H1 (cell line): ENCODE measurements around the gene TBC1D10A. TPM values are rescaled to one million over a fixed set of nuclear protein-coding genes. Genes with fewer than 3 reads are reported as not detected.

Experiments
- CTCF ChIA-PET: fragments of 300-600 bp; sonication (Branson Sonifier 250); formaldehyde crosslinking; loops from one replicate; lab custom pipeline; 2021; ENCODE audit not compliant: partially characterized antibody; lab: Charles Lee
- POLR2A ChIA-PET: fragments of 300-600 bp; sonication (Branson Sonifier 250); formaldehyde crosslinking; loops from one replicate; lab custom pipeline; 2021; ENCODE audit warnings: inconsistent platforms; ENCODE audit not compliant: partially characterized antibody; lab: Charles Lee
- DNase-seq, 2 experiments: peaks; one replicate each; pipeline versions ENCODE4 v3.0.0 to v3.0.0-alpha.2; 2010 to 2022; ENCODE audit warnings: low spot score in 2 of 2, low read depth in 1 of 2, mixed read lengths in 1 of 2
- FAIRE-seq: peaks from 2 replicates; lab custom pipeline; 2011; peaks lifted over from hg19 to GRCh38; lab: Jason Lieb, UNC
- H2AFZ ChIP-seq: 2 replicates; pipeline ENCODE4 v1.8.1; 2012; ENCODE audit warnings: low read length, inconsistent platforms
- H2AK5ac ChIP-seq: 2 replicates; pipeline ENCODE4 v1.6.1; 2013; ENCODE audit warnings: low read depth, low read length
- H2BK120ac ChIP-seq: replicated peaks from 2 replicates; pipeline ENCODE3; 2013; ENCODE audit warnings: low read depth, low read length, inconsistent platforms
- H2BK12ac ChIP-seq: 2 replicates; pipeline ENCODE4 v1.6.1; 2013; ENCODE audit warnings: low read depth, low read length
- H2BK15ac ChIP-seq: 2 replicates; pipeline ENCODE4 v1.6.1; 2013; ENCODE audit warnings: low read length
- H2BK20ac ChIP-seq: 2 replicates; pipeline ENCODE4 v1.6.1; 2013; ENCODE audit warnings: low read length
- H2BK5ac ChIP-seq: 2 replicates; pipeline ENCODE4 v1.6.1; 2013; ENCODE audit warnings: low read depth, low read length
- H3K14ac ChIP-seq: 2 replicates; pipeline ENCODE4 v1.6.1; 2013; ENCODE audit warnings: inconsistent platforms; ENCODE audit not compliant: insufficient read length
- H3K18ac ChIP-seq: 2 replicates; pipeline ENCODE4 v1.6.1; 2013; ENCODE audit warnings: low read length; ENCODE audit errors: extremely low read depth
- H3K23ac ChIP-seq: 2 replicates; pipeline ENCODE4 v1.6.1; 2013; ENCODE audit warnings: inconsistent platforms; ENCODE audit not compliant: insufficient read length
- H3K23me2 ChIP-seq: 2 replicates; pipeline ENCODE4 v1.6.1; 2013; ENCODE audit warnings: low read depth, low read length
- H3K27ac ChIP-seq: 2 replicates; pipeline ENCODE4 v1.6.1; 2011; ENCODE audit warnings: low read depth, low read length, inconsistent platforms
- H3K27me3 ChIP-seq, 4 experiments: replicated peaks in 1 of 4; 1 replicate in 1 of 4; 2 replicates in 3 of 4; pipeline versions ENCODE4 v1.6.1 to v1.8.1; 2011 to 2013; ENCODE audit warnings: low read length in 3 of 4, mild to moderate bottlenecking in 3 of 4, inconsistent platforms in 2 of 4, mixed read lengths in 2 of 4, moderate library complexity in 1 of 4; ENCODE audit not compliant: control insufficient read depth in 3 of 4, insufficient read depth in 3 of 4; ENCODE audit errors: extremely low read depth in 1 of 4
- H3K36me3 ChIP-seq, 4 experiments: 2 replicates each; pipeline versions ENCODE4 v1.6.1 to v1.8.1; 2011 to 2013; ENCODE audit warnings: mild to moderate bottlenecking in 4 of 4, low read length in 3 of 4, moderate library complexity in 2 of 4, control low read depth in 1 of 4, inconsistent platforms in 1 of 4; ENCODE audit not compliant: insufficient read depth in 4 of 4, control insufficient read depth in 2 of 4
- H3K4ac ChIP-seq: replicated peaks from 2 replicates; pipeline ENCODE3; 2013; ENCODE audit warnings: low read length, low read depth, mixed read lengths, inconsistent platforms; ENCODE audit not compliant: insufficient read length
- H3K4me1 ChIP-seq, 4 experiments: replicated peaks in 1 of 4; 1 replicate in 1 of 4; 2 replicates in 3 of 4; pipeline versions ENCODE4 v1.6.1 to v1.8.1; 2011 to 2013; ENCODE audit warnings: low read length in 3 of 4, inconsistent platforms in 2 of 4, mixed read lengths in 1 of 4; ENCODE audit not compliant: insufficient read depth in 4 of 4, control insufficient read depth in 3 of 4
- H3K4me2 ChIP-seq, 2 experiments: 2 replicates each; pipeline versions ENCODE4 v1.6.1 to v1.8.1; 2011 to 2013; ENCODE audit warnings: low read depth in 2 of 2, low read length in 2 of 2, control low read depth in 1 of 2, inconsistent platforms in 1 of 2, mild to moderate bottlenecking in 1 of 2; ENCODE audit not compliant: insufficient read depth in 1 of 2
- H3K4me3 ChIP-seq, 4 experiments: fragments of 200-600, 300-600 bp in 1 of 4; sonication (generic), shearing (Covaris generic), sonication (Bioruptor Twin) in 1 of 4; 2 replicates each; pipeline versions ENCODE4 v1.5.1 to v1.8.1; 2011 to 2016; ENCODE audit warnings: low read length in 4 of 4, low read depth in 3 of 4, control low read depth in 2 of 4, inconsistent platforms in 2 of 4, mild to moderate bottlenecking in 2 of 4, mixed read lengths in 1 of 4, moderate library complexity in 1 of 4; ENCODE audit not compliant: insufficient read depth in 2 of 4; ENCODE audit errors: extremely low read depth in 1 of 4
- H3K56ac ChIP-seq: replicated peaks from 2 replicates; pipeline ENCODE3; 2013; ENCODE audit warnings: low read depth, mild to moderate bottlenecking, mixed read lengths, low read length, inconsistent platforms; ENCODE audit not compliant: insufficient read length
- H3K79me1 ChIP-seq: 2 replicates; pipeline ENCODE4 v1.6.1; 2013; ENCODE audit warnings: low read depth, low read length, control low read depth
- H3K79me2 ChIP-seq, 2 experiments: 2 replicates each; pipeline versions ENCODE4 v1.6.1 to v1.8.1; 2012 to 2013; ENCODE audit warnings: low read length in 2 of 2, mild to moderate bottlenecking in 2 of 2, inconsistent platforms in 1 of 2; ENCODE audit not compliant: insufficient read depth in 2 of 2, control insufficient read depth in 1 of 2
- H3K9ac ChIP-seq, 4 experiments: replicated peaks in 1 of 4; 1 replicate in 1 of 4; 2 replicates in 3 of 4; pipeline versions ENCODE4 v1.6.1 to v1.8.1; 2011 to 2013; ENCODE audit warnings: low read depth in 3 of 4, low read length in 3 of 4, control low read depth in 2 of 4, mild to moderate bottlenecking in 2 of 4, moderate library complexity in 2 of 4, inconsistent platforms in 1 of 4; ENCODE audit errors: extremely low read depth in 1 of 4
- H3K9me3 ChIP-seq, 2 experiments: 2 replicates each; pipeline versions ENCODE4 v1.6.1 to v1.8.1; 2012 to 2013; ENCODE audit warnings: mild to moderate bottlenecking in 2 of 2, moderate library complexity in 2 of 2, control low read depth in 1 of 2, inconsistent platforms in 1 of 2, low read depth in 1 of 2, low read length in 1 of 2, mixed read lengths in 1 of 2; ENCODE audit not compliant: insufficient read depth in 2 of 2
- H4K20me1 ChIP-seq, 2 experiments: replicated peaks in 1 of 2; 2 replicates each; pipeline versions ENCODE3 to v1.8.1; 2011 to 2013; ENCODE audit warnings: inconsistent platforms in 2 of 2, low read length in 2 of 2, mild to moderate bottlenecking in 1 of 2; ENCODE audit not compliant: insufficient read depth in 2 of 2, control insufficient read depth in 1 of 2
- H4K5ac ChIP-seq: 2 replicates; pipeline ENCODE4 v1.6.1; 2013; ENCODE audit warnings: low read length, low read depth, mixed read lengths, inconsistent platforms; ENCODE audit not compliant: insufficient read length
- H4K8ac ChIP-seq: 2 replicates; pipeline ENCODE4 v1.8.0; 2013; ENCODE audit warnings: mild to moderate bottlenecking, moderate library complexity, low read length, inconsistent platforms; ENCODE audit not compliant: insufficient read depth; ENCODE audit errors: extremely low read depth
- H4K91ac ChIP-seq: replicated peaks from 2 replicates; pipeline ENCODE3; 2013; ENCODE audit warnings: low read length, mixed read lengths, inconsistent platforms; ENCODE audit not compliant: insufficient read length
- ATF3 ChIP-seq: IDR thresholded peaks from 2 replicates; pipeline ENCODE4 v1.6.1; 2011; ENCODE audit warnings: low read depth, mild to moderate bottlenecking, low read length; ENCODE audit not compliant: insufficient read depth
- BCL11A ChIP-seq, 2 experiments: IDR thresholded peaks; one replicate each; pipeline ENCODE4 v1.6.1; 2011; ENCODE audit warnings: low read depth in 2 of 2, low read length in 2 of 2, mild to moderate bottlenecking in 2 of 2
- EZH2 ChIP-seq: fragments of 200-600 bp; sonication (generic); IDR thresholded peaks from 2 replicates; pipeline ENCODE4 v1.7.1; 2012; ENCODE audit warnings: low read depth, mild to moderate bottlenecking, moderate library complexity, low read length, inconsistent platforms; ENCODE audit not compliant: severe bottlenecking
- FOSL1 ChIP-seq: IDR thresholded peaks from 2 replicates; pipeline ENCODE4 v1.6.1; 2011; ENCODE audit warnings: mild to moderate bottlenecking, low read depth, low read length, moderate library complexity; ENCODE audit not compliant: insufficient read depth
- KDM4A ChIP-seq: IDR thresholded peaks from one replicate; pipeline ENCODE4 v1.7.1; 2012; ENCODE audit warnings: low read depth, mild to moderate bottlenecking, moderate library complexity, low read length, inconsistent platforms; ENCODE audit not compliant: severe bottlenecking
- NANOG ChIP-seq: IDR thresholded peaks from 2 replicates; pipeline ENCODE4 v1.6.1; 2011; ENCODE audit warnings: low read length, low read depth, mild to moderate bottlenecking, inconsistent platforms; ENCODE audit not compliant: insufficient read depth, poor library complexity, severe bottlenecking
- POLR2A ChIP-seq, 2 experiments: IDR thresholded peaks; 1 replicate in 1 of 2; 2 replicates in 1 of 2; pipeline ENCODE4 v1.6.1; 2011; ENCODE audit warnings: low read depth in 2 of 2, low read length in 2 of 2, mild to moderate bottlenecking in 2 of 2; ENCODE audit errors: control extremely low read depth in 1 of 2
- RXRA ChIP-seq: IDR thresholded peaks from 2 replicates; pipeline ENCODE4 v1.6.1; 2011; ENCODE audit warnings: low read depth, mild to moderate bottlenecking, low read length, moderate library complexity; ENCODE audit not compliant: insufficient read depth
- SAP30 ChIP-seq: fragments of 300-600 bp; sonication (generic); IDR thresholded peaks from 2 replicates; pipeline ENCODE4 v1.7.1; 2012; ENCODE audit warnings: low read length, moderate library complexity, mild to moderate bottlenecking, inconsistent platforms; ENCODE audit not compliant: insufficient read depth, insufficient replicate concordance
- SIRT6 ChIP-seq: IDR thresholded peaks from one replicate; pipeline ENCODE4 v1.7.1; 2012; ENCODE audit warnings: low read length, inconsistent platforms
- SP1 ChIP-seq: IDR thresholded peaks from 2 replicates; pipeline ENCODE4 v1.6.1; 2011; ENCODE audit warnings: low read depth, low read length
- WGBS, 2 experiments: shearing (Covaris generic) in 1 of 2; methylation state at CpG; one replicate each; pipeline versions ENCODE4 v1.1.6 to v1.1.7; 2013 to 2015; ENCODE audit warnings: low lambda C conversion rate in 2 of 2, mixed read lengths in 2 of 2, inconsistent platforms in 1 of 2, low coverage in 1 of 2, missing lambda C conversion rate in 1 of 2; ENCODE audit not compliant: insufficient replicate concordance in 2 of 2, insufficient coverage in 1 of 2, insufficient read length in 1 of 2; ENCODE audit errors: extremely low coverage in 1 of 2, missing lambda C conversion rate in 1 of 2; 5-methylcytosine and 5-hydroxymethylcytosine counted together
- polyA plus RNA-seq, 7 experiments: library from polyadenylated mRNA; depleted of rRNA in 3 of 7; stranded (reverse) in 5 of 7; unstranded in 2 of 7; fragments of >200 nt in 5 of 7; fragments of 200-250 nt in 2 of 7; gene quantifications; 1 replicate in 5 of 7; 2 replicates in 1 of 7; 4 replicates in 1 of 7; pipeline versions ENCODE4 v1.2.1 to v1.2.3, GENCODE V29; 2011 to 2013; ENCODE audit warnings: missing spikeins in 2 of 7, mixed read lengths in 2 of 7
- total RNA-seq: library from RNA; stranded (reverse); fragmentation: NEBNext Ultra II Directional; extraction: Animal tissue kit (Norgen Biotek cat#: 25700); gene quantifications from 2 replicates; pipeline ENCODE4 v1.2.1, GENCODE V29; 2021

TBC1D10A gene
- total and polyA plus RNA-seq, 2 of the 8 experiments (the other 6 are each of a cell fraction or from before 2014, with no cell fraction given): 5.4 to 7.0 TPM

- H3K79me1 ChIP-seq: no peaks in the 10 kb centered on the region; the same call in 1 of the 2 replicates
- no peaks in the 10 kb centered on the region for H3K4me1 ChIP-seq
- H3K4me2 ChIP-seq: no peak overlapping the region
- TF ChIP-seq NANOG (no peak), SIRT6 (no peak), POLR2A (IDR thresholded peaks at IDR 0.05; ENCODE audit: control extremely low read depth in 1 of 2, low read depth in 2 of 2, low read length in 2 of 2) (no peak), ATF3 (no peak), SP1 (no peak), RXRA (no peak), KDM4A (no peak), EZH2 (no peak), BCL11A (IDR thresholded peaks at IDR 0.05; ENCODE audit: low read depth in 2 of 2, low read length in 2 of 2) (no peak), SAP30 (no peak), FOSL1 (no peak)
- POLR2A ChIA-PET: interaction anchor here (1.3 to 2.1 kb wide), 2 partner anchors 19 to 44 kb away, joined by 3 to 6 read pairs; partner anchors contain the start of gene SF3A1
- WGBS, 2 experiments: 75% methylated on average over 6 of the region's 8 CpGs; no CpG with 5 or more reads in 1 of the 2 experiments
- H3K4ac ChIP-seq: no peak overlapping the region
- H2BK120ac ChIP-seq: no peak overlapping the region
- peaks cover 0 to 14% of the 10 kb centered on the region in 2 experiments for H4K20me1 ChIP-seq
- H3K27ac ChIP-seq: no peak overlapping the region
- H3K14ac ChIP-seq: no peak overlapping the region
- H2AFZ ChIP-seq: no peak overlapping the region
- H3K9me3 ChIP-seq: no peaks in the 10 kb centered on the region
- H4K5ac ChIP-seq: no peak overlapping the region
- H2BK15ac ChIP-seq: no peak overlapping the region
- no peak overlapping the region for H3K9ac ChIP-seq
- no peak overlapping the region for H4K91ac ChIP-seq
- FAIRE-seq (no peak), DNase-seq (no peak)
- no peaks in the 10 kb centered on the region for H3K23me2 ChIP-seq
- H3K56ac ChIP-seq: no peak overlapping the region
- CTCF ChIA-PET: interaction anchor here (0.5 to 1.8 kb wide), 4 partner anchors 11 to 153 kb away, joined by 3 to 6 read pairs (median 3); no protein-coding TSS in a partner anchor
- no peak overlapping the region for H2AK5ac ChIP-seq
- H2BK12ac ChIP-seq: no peak overlapping the region
- no peaks in the 10 kb centered on the region for H3K27me3 ChIP-seq
- H2BK5ac ChIP-seq: no peak overlapping the region
- no peak overlapping the region for H3K18ac ChIP-seq
- H3K4me3 ChIP-seq: no peak overlapping the region
- H4K8ac ChIP-seq: no peak overlapping the region
- no peak overlapping the region for H2BK20ac ChIP-seq
- no peak overlapping the region for H3K23ac ChIP-seq
- H3K36me3 ChIP-seq: peaks cover 48 to 94% (median 91%) of the 10 kb centered on the region in 4 experiments
- no peaks in the 10 kb centered on the region for H3K79me2 ChIP-seq
These were observed 10.7 kb upstream of the TBC1D10A start for GRCh38 chr22:30337461-30337778.
